Measurements from ENCODE around the gene CLSTN2. TPM values are rescaled to one million over a fixed set of nuclear protein-coding genes. Genes with fewer than 3 reads are reported as not detected.

Gene CLSTN2
- total and polyA plus RNA-seq, 2 of the 8 experiments (the other 6 are each of a cell fraction or from before 2014, with no cell fraction given) = 0.39 to 0.52 TPM

- TF ChIP-seq RXRA (IDR thresholded peaks at IDR 0.05; ENCODE audit: insufficient read depth, low read depth, low read length) (no peak), PHF8 (conservative IDR thresholded peaks at IDR 0.05; ENCODE audit: low read depth, low read length) (no peak)
These were observed 536.0 kb downstream of the CLSTN2 start (continued) for GRCh38 chr3:140470962-140471361.

Data from H1 (cell line).